HCT116 (cell line): ENCODE measurements around the gene ADK.

Experiments used
- CBX3 ChIP-seq: IDR thresholded peaks from 2 replicates; pipeline ENCODE4 v1.6.1; 2012; ENCODE audit warnings: low read depth
- CEBPB ChIP-seq: IDR thresholded peaks from 2 replicates; pipeline ENCODE4 v1.6.1; 2012; ENCODE audit warnings: low read depth
- CTCF ChIP-seq, 3 experiments: fragments of 200-600 bp in 1 of 3; sonication (generic) in 1 of 3; IDR thresholded peaks in 2 of 3; conservative IDR thresholded peaks in 1 of 3; 2 replicates each; pipeline ENCODE4 v1.5.1; 2012 to 2017; ENCODE audit warnings: low read depth in 2 of 3, low read length in 2 of 3, antibody characterized with exemption in 1 of 3, borderline replicate concordance in 1 of 3, control low read depth in 1 of 3, mild to moderate bottlenecking in 1 of 3, mixed read lengths in 1 of 3, mixed run types in 1 of 3, moderate library complexity in 1 of 3; ENCODE audit not compliant: insufficient read depth in 1 of 3
- EZH2phosphoT487 ChIP-seq: fragments of 200-600 bp; IDR thresholded peaks from 2 replicates; pipeline ENCODE4 v1.6.1; 2018; ENCODE audit warnings: antibody characterized with exemption, borderline replicate concordance
- POLR2A ChIP-seq: IDR thresholded peaks from 2 replicates; pipeline ENCODE4 v1.7.0; 2011; ENCODE audit warnings: borderline replicate concordance; ENCODE audit not compliant: insufficient read depth, insufficient read length; ENCODE audit errors: extremely low read depth
- POLR2AphosphoS5 ChIP-seq: IDR thresholded peaks from 2 replicates; pipeline ENCODE4 v1.6.1; 2011; ENCODE audit warnings: mild to moderate bottlenecking, low read depth, low read length, moderate library complexity
- RAD21 ChIP-seq: IDR thresholded peaks from 2 replicates; pipeline ENCODE4 v1.6.1; 2012; ENCODE audit warnings: low read depth, mild to moderate bottlenecking
- YY1 ChIP-seq: IDR thresholded peaks from 2 replicates; pipeline ENCODE4 v1.6.1; 2011; ENCODE audit warnings: low read length, low read depth, moderate library complexity, mild to moderate bottlenecking; ENCODE audit not compliant: insufficient replicate concordance; ENCODE audit errors: extremely low read depth
- ZNF274 ChIP-seq: fragments of 200-500 bp; sonication (Bioruptor generic); IDR thresholded peaks from 2 replicates; pipeline ENCODE4 v1.6.1; 2014; ENCODE audit warnings: mild to moderate bottlenecking, low read depth, low read length, inconsistent platforms

- TF ChIP-seq POLR2AphosphoS5 (no peak), RAD21 (no peak), CTCF (IDR thresholded peaks at IDR 0.05 in 2 of 3, conservative IDR thresholded peaks at IDR 0.05 in 1 of 3; ENCODE audit: borderline replicate concordance in 1 of 3, insufficient read depth in 1 of 3, low read depth in 2 of 3, low read length in 2 of 3) (no peak), CEBPB (no peak), CBX3 (no peak), EZH2phosphoT487 (no peak), POLR2A (no peak), ZNF274 (no peak), YY1 (no peak)
These were observed 524.5 kb downstream of the ADK start for GRCh38 chr10:74675484-74675883.
